Rectal smooth muscle tissue (tissue), 1 donor: ENCODE data around the gene FAM120AOS.
A peak's percentile ranks its signal among the peaks of the same experiment; 100 is the strongest.

Experiments
- H3K27ac ChIP-seq: one replicate; pipeline ENCODE4 v1.7.0; 2013; ENCODE audit warnings: low read depth, low read length, inconsistent platforms
- H3K27me3 ChIP-seq: one replicate; pipeline ENCODE4 v1.7.0; 2013; ENCODE audit warnings: low read length; ENCODE audit not compliant: control insufficient read depth, insufficient read depth
- H3K36me3 ChIP-seq: one replicate; pipeline ENCODE4 v1.7.0; 2013; ENCODE audit warnings: low read length; ENCODE audit not compliant: control insufficient read depth, insufficient read depth
- H3K4me1 ChIP-seq: one replicate; pipeline ENCODE4 v1.7.0; 2013; ENCODE audit warnings: low read length; ENCODE audit not compliant: control insufficient read depth, insufficient read depth
- H3K4me3 ChIP-seq: one replicate; pipeline ENCODE4 v1.7.0; 2013; ENCODE audit warnings: low read length
- H3K9ac ChIP-seq: one replicate; pipeline ENCODE4 v1.7.0; 2013; ENCODE audit warnings: low read length

The FAM120AOS gene

GRCh38 chr9:93453047-93453914, at the start of gene FAM120AOS:
FAM120AOS (minus strand) TSS chr9:93453581; CDS start chr9:93452709, 872 bp downstream.
- Histone ChIP-seq H3K9ac (peak within 1 kb of the TSS; percentile 88), H3K4me1 (peaks cover 12% of the 10 kb centered on the region)

GRCh38 chr9:93501406-93501805, 48.0 kb upstream of the FAM120AOS start:
- Histone ChIP-seq H3K4me3 (peak overlapping the region; percentile 63), H3K27me3 (no peaks in the 10 kb centered on the region), H3K9ac (no peak overlapping the region), H3K4me1 (peaks cover 10% of the 10 kb centered on the region), H3K36me3 (peaks cover 16% of the 10 kb centered on the region), H3K27ac (peak overlapping the region; percentile 63)

More at GRCh38 chr9:93453047-93453914, at the start of gene FAM120AOS:
- Histone ChIP-seq H3K36me3 (no peaks in the 10 kb centered on the region), H3K27me3 (no peaks in the 10 kb centered on the region), H3K27ac (peak within 1 kb of the TSS; percentile 89), H3K4me3 (peak within 1 kb of the TSS; percentile 92)

- Histone ChIP-seq H3K9ac (no peak overlapping the region), H3K36me3 (peaks cover 16% of the 10 kb centered on the region), H3K4me1 (peaks cover 10% of the 10 kb centered on the region), H3K27me3 (no peaks in the 10 kb centered on the region), H3K4me3 (peak overlapping the region; percentile 63), H3K27ac (peak overlapping the region; percentile 63)
Measured at GRCh38 chr9:93500571-93501298, 47.4 kb upstream of the FAM120AOS start.

GRCh38 chr9:93496285-93496684, 42.9 kb upstream of the FAM120AOS start:
- Histone ChIP-seq H3K27me3 (no peaks in the 10 kb centered on the region), H3K9ac (no peak overlapping the region), H3K4me3 (no peak overlapping the region), H3K36me3 (peaks cover 23% of the 10 kb centered on the region), H3K27ac (no peak overlapping the region), H3K4me1 (peaks cover 4% of the 10 kb centered on the region)

GRCh38 chr9:93493949-93494348, 40.6 kb upstream of the FAM120AOS start:
- Histone ChIP-seq H3K27ac (no peak overlapping the region), H3K4me1 (no peaks in the 10 kb centered on the region), H3K36me3 (peaks cover 16% of the 10 kb centered on the region), H3K4me3 (no peak overlapping the region), H3K27me3 (no peaks in the 10 kb centered on the region), H3K9ac (no peak overlapping the region)

- no peak overlapping the region for H3K27ac ChIP-seq
- no peaks in the 10 kb centered on the region for H3K27me3 ChIP-seq
- H3K36me3 ChIP-seq: peaks cover 12% of the 10 kb centered on the region
- no peaks in the 10 kb centered on the region for H3K4me1 ChIP-seq
- H3K4me3 ChIP-seq: no peak overlapping the region
- no peak overlapping the region for H3K9ac ChIP-seq
Measured at GRCh38 chr9:93492327-93492726, 38.9 kb upstream of the FAM120AOS start.

- H3K4me1 ChIP-seq: no peaks in the 10 kb centered on the region
- no peaks in the 10 kb centered on the region for H3K27me3 ChIP-seq
- H3K9ac ChIP-seq: no peak overlapping the region
- H3K27ac ChIP-seq: no peak overlapping the region
- H3K4me3 ChIP-seq: no peak overlapping the region
- H3K36me3 ChIP-seq: peaks cover 10% of the 10 kb centered on the region
Measured at GRCh38 chr9:93491593-93492232, 38.3 kb upstream of the FAM120AOS start.

- Histone ChIP-seq H3K27me3 (no peaks in the 10 kb centered on the region), H3K9ac (no peak overlapping the region), H3K4me3 (no peak overlapping the region), H3K27ac (no peak overlapping the region), H3K36me3 (peaks cover 9% of the 10 kb centered on the region), H3K4me1 (no peaks in the 10 kb centered on the region)
Measured at GRCh38 chr9:93488244-93488643, 34.9 kb upstream of the FAM120AOS start.

GRCh38 chr9:93486268-93486667, 32.9 kb upstream of the FAM120AOS start:
- Histone ChIP-seq H3K27me3 (no peaks in the 10 kb centered on the region), H3K4me3 (no peak overlapping the region), H3K9ac (no peak overlapping the region), H3K36me3 (peaks cover 14% of the 10 kb centered on the region), H3K4me1 (no peaks in the 10 kb centered on the region), H3K27ac (no peak overlapping the region)

GRCh38 chr9:93483497-93483896, 30.1 kb upstream of the FAM120AOS start:
- Histone ChIP-seq H3K27me3 (no peaks in the 10 kb centered on the region), H3K4me1 (peaks cover 5% of the 10 kb centered on the region), H3K27ac (no peak overlapping the region), H3K4me3 (no peak overlapping the region), H3K9ac (no peak overlapping the region), H3K36me3 (peaks cover 14% of the 10 kb centered on the region)

GRCh38 chr9:93480728-93481324, 27.4 kb upstream of the FAM120AOS start:
- Histone ChIP-seq H3K36me3 (peaks cover 14% of the 10 kb centered on the region), H3K27ac (no peak overlapping the region), H3K4me3 (no peak overlapping the region), H3K27me3 (no peaks in the 10 kb centered on the region), H3K4me1 (peaks cover 9% of the 10 kb centered on the region), H3K9ac (no peak overlapping the region)

- no peaks in the 10 kb centered on the region for H3K27me3 ChIP-seq
- no peak overlapping the region for H3K9ac ChIP-seq
- H3K4me1 ChIP-seq: peaks cover 9% of the 10 kb centered on the region
- H3K36me3 ChIP-seq: peaks cover 14% of the 10 kb centered on the region
- H3K4me3 ChIP-seq: no peak overlapping the region
- H3K27ac ChIP-seq: no peak overlapping the region
Measured at GRCh38 chr9:93480262-93480661, 26.9 kb upstream of the FAM120AOS start.
